NCI-H1048 (cell line): ENCODE measurements around the gene MXRA8.

Experiments
- DNase-seq: peaks from one replicate; lab custom pipeline; 2025; lab: John Stamatoyannopoulos, UW

The MXRA8 gene

DNA sequence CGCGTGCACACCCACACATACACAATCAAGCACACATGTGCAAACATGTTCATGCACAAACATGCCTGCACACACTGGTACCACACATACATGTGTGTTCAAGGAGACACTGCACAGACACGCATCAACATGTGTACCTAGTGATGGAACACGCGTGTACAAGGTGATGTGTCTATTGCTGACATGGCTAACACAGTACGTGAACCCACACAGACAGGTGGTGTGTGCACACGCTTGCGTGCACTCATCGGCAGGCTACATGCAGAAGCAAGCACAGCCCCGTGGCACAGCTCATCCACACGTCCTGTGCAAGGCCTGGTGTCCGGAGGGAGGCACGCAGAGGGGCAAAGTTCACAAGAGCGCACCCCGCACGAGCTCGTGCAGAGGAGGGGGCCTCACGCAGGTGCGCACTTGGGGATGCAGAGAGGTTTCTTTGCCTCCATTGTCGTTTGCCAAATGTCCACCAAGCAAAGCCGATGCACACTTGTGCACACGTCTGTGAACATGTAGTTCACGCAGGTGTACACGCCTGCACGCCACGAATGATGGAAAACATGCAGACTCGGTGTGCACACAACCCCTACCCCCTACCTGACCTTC is 51.6 kb downstream of the MXRA8 start:
- DNase-seq, result no peak

GRCh38 chr1:1306070-1306660 is 52.2 kb downstream of the MXRA8 start:
- DNase-seq, result no peak

- no peak for DNase-seq
Measured at GRCh38 chr1:1305300-1306069, 52.9 kb downstream of the MXRA8 start.

DNA sequence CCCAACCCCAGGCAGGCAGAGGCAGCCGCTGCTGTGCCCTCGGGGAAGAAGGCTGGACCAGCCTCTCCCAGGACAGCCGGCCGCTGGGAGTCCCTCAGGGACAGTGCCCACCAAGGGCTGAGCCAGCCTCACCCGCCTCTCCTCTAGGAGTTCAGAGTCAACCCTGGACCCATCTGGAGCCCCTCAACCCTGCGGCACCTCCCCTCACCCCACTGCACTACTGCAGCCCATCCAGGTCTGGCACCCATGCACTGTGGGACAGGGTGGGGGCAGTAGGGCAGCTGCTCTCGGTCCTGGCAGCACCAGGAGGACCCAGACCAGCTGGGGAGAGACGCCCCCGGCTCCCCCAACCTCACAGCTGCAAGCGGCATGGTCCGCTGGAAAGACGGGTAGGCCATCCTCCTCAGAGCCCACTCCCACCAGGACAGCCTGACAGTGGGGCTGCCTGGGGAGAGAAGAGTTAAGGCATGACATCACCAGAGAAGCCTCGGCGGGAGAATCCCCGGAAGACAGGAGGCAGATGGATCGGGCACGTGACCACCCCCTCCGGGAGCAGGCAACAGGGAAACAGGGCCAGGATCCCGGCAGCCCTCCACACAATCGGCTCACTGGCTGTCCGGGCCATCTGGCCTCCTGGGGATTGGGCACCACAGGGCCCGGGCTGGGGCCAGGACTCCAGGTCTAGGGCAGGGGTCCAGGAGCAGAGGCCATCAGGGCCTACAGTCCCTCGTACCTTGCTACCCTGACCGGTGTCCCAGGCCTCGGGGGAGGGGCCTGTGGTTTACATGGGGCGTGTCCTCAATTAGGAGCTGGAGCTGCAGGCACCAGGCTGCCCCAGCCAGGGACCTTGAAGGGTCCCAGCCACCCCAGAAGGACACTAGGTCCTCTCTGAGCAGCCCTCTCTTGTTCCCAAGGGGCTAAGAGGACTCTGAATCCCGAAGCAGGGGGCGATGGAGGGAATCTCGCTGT is 53.7 kb downstream of the MXRA8 start:
- DNase-seq, result no peak

- DNase-seq, result no peak
Measured at GRCh38 chr1:1303736-1304135, 54.6 kb downstream of the MXRA8 start.

- DNase-seq, result no peak
Measured at GRCh38 chr1:1302951-1303509, 55.3 kb downstream of the MXRA8 start.
